ENCODE measurements around the gene RALGPS2. TPM values are rescaled to one million over a fixed set of nuclear protein-coding genes. Genes with fewer than 3 reads are reported as not detected.

The RALGPS2 gene
- total RNA-seq, 1 experiment from 2014 or later = 38.0 TPM

- TF ChIP-seq ESRRA (CRISPR knock-in tag; IDR thresholded peaks at IDR 0.05; ENCODE audit: borderline replicate concordance) = no peak
- TF ChIP-seq MLX (CRISPR knock-in tag; IDR thresholded peaks at IDR 0.05) = no peak
- TF ChIP-seq CREB1 (CRISPR knock-in tag; IDR thresholded peaks at IDR 0.05) = no peak
- no peak for TF ChIP-seq NR3C1 (CRISPR knock-in tag; conservative IDR thresholded peaks at IDR 0.05; ENCODE audit: low read depth)
- no peak for TF ChIP-seq EMX1 (CRISPR knock-in tag; IDR thresholded peaks at IDR 0.05)
- no peak for TF ChIP-seq ETV6 (CRISPR knock-in tag; IDR thresholded peaks at IDR 0.05)
- TF ChIP-seq ATF3 (CRISPR knock-in tag; conservative IDR thresholded peaks at IDR 0.05) = no peak
- TF ChIP-seq SOX15 (CRISPR knock-in tag; IDR thresholded peaks at IDR 0.05) = no peak
- TF ChIP-seq, protein P1, sequence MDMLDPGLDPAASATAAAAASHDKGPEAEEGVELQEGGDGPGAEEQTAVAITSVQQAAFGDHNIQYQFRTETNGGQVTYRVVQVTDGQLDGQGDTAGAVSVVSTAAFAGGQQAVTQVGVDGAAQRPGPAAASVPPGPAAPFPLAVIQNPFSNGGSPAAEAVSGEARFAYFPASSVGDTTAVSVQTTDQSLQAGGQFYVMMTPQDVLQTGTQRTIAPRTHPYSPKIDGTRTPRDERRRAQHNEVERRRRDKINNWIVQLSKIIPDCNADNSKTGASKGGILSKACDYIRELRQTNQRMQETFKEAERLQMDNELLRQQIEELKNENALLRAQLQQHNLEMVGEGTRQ (CRISPR knock-in tag; IDR thresholded peaks at IDR 0.05) = no peak
- TF ChIP-seq MYBL2 (CRISPR knock-in tag; IDR thresholded peaks at IDR 0.05) = no peak
- TF ChIP-seq ZNF396 (CRISPR knock-in tag; IDR thresholded peaks at IDR 0.05; ENCODE audit: borderline replicate concordance) = no peak
- no peak for TF ChIP-seq KAT7 (CRISPR knock-in tag; IDR thresholded peaks at IDR 0.05; ENCODE audit: borderline replicate concordance)
- no peak for TF ChIP-seq ZNF317 (CRISPR knock-in tag; IDR thresholded peaks at IDR 0.05; ENCODE audit: borderline replicate concordance, low read depth)
- no peak for TF ChIP-seq NFE2L1 (CRISPR knock-in tag; IDR thresholded peaks at IDR 0.05)
- no peak for TF ChIP-seq HMGA2 (CRISPR knock-in tag; IDR thresholded peaks at IDR 0.05)
- no peak for TF ChIP-seq FOXJ3 (CRISPR knock-in tag; IDR thresholded peaks at IDR 0.05; ENCODE audit: borderline replicate concordance)
- no peak for TF ChIP-seq PREB (CRISPR knock-in tag; IDR thresholded peaks at IDR 0.05; ENCODE audit: borderline replicate concordance)
- no peaks in the 10 kb centered on the region for H3K4me1 Mint-ChIP-seq
- no peak for ATAC-seq
- CTCF ChIA-PET = interaction anchor here (0.6 kb wide), 1 partner anchor 93 kb away, joined by 3 read pairs; no protein-coding TSS in a partner anchor
- H3K36me3 Mint-ChIP-seq = peaks cover 8% of the 10 kb centered on the region
- peaks cover 9% of the 10 kb centered on the region for H3K9me3 Mint-ChIP-seq
- H3K4me3 Mint-ChIP-seq = no peak overlapping the region
- H3K27ac Mint-ChIP-seq = no peak overlapping the region
- no peaks in the 10 kb centered on the region for H3K27me3 Mint-ChIP-seq (ENCODE audit: low read depth)
- no peak for DNase-seq (ENCODE audit: low spot score)
- POLR2A ChIA-PET = interaction anchor here (0.5 to 0.6 kb wide), 2 partner anchors 241 to 247 kb away, joined by 3 read pairs; no protein-coding TSS in a partner anchor
Observed at GRCh38 chr1:178844436-178844835, 119.4 kb downstream of the RALGPS2 start.

- H3K36me3 Mint-ChIP-seq = no peaks in the 10 kb centered on the region
- DNase-seq (ENCODE audit: low spot score) (no peak), ATAC-seq (no peak)
- H3K9me3 Mint-ChIP-seq = no peaks in the 10 kb centered on the region
- CTCF ChIA-PET = no interaction called here
- H3K27me3 Mint-ChIP-seq (ENCODE audit: low read depth) = no peaks in the 10 kb centered on the region
- H3K27ac Mint-ChIP-seq = no peak overlapping the region
- H3K4me1 Mint-ChIP-seq = no peaks in the 10 kb centered on the region
- H3K4me3 Mint-ChIP-seq = no peak overlapping the region
- POLR2A ChIA-PET = no interaction called here
- TF ChIP-seq CREB1 (CRISPR knock-in tag; IDR thresholded peaks at IDR 0.05) = no peak
Observed at GRCh38 chr1:178846306-178846705, 121.3 kb downstream of the RALGPS2 start.

GRCh38 chr1:178847396-178847849 is 122.4 kb downstream of the RALGPS2 start:
- TF ChIP-seq ZNF512 (CRISPR knock-in tag; IDR thresholded peaks at IDR 0.05; ENCODE audit: borderline replicate concordance) = no peak
- H3K36me3 Mint-ChIP-seq = no peaks in the 10 kb centered on the region
- ChIA-PET CTCF (interaction anchor here (1.4 kb wide), 1 partner anchor 155 kb away, joined by 4 read pairs; no protein-coding TSS in a partner anchor), POLR2A (no interaction called here)
- H3K4me1 Mint-ChIP-seq = no peaks in the 10 kb centered on the region
- no peak for ATAC-seq
- no peaks in the 10 kb centered on the region for H3K9me3 Mint-ChIP-seq
- no peak for DNase-seq (ENCODE audit: low spot score)
- H3K4me3 Mint-ChIP-seq = no peak overlapping the region
- no peaks in the 10 kb centered on the region for H3K27me3 Mint-ChIP-seq (ENCODE audit: low read depth)
- no peak overlapping the region for H3K27ac Mint-ChIP-seq

Measured in WTC11 (cell line).